Activated CD8-positive, alpha-beta memory T cell treated with anti-CD3 and anti-CD28 coated beads for 36 hours (primary cell): ENCODE results near the gene TFAP2A. TPM values are rescaled to one million over a fixed set of nuclear protein-coding genes. Genes with fewer than 3 reads are reported as not detected.

Experiments used
- CTCF ChIA-PET: fragments of 350-600 bp; sonication (Branson Sonifier 250); formaldehyde crosslinking; loops from one replicate; lab custom pipeline; 2021; ENCODE audit warnings: antibody characterized with exemption; lab: Charles Lee
- POLR2A ChIA-PET: fragments of 350-600 bp; sonication (Branson Sonifier 250); formaldehyde crosslinking; loops from one replicate; lab custom pipeline; 2021; ENCODE audit warnings: antibody characterized with exemption; lab: Charles Lee
- total RNA-seq, 2 experiments: library from RNA; stranded (reverse); gene quantifications; one replicate each; pipeline ENCODE4 v1.2.3, GENCODE V29; 2021

Gene TFAP2A
- total RNA-seq, 2 experiments from 2014 or later = not detected

DNA sequence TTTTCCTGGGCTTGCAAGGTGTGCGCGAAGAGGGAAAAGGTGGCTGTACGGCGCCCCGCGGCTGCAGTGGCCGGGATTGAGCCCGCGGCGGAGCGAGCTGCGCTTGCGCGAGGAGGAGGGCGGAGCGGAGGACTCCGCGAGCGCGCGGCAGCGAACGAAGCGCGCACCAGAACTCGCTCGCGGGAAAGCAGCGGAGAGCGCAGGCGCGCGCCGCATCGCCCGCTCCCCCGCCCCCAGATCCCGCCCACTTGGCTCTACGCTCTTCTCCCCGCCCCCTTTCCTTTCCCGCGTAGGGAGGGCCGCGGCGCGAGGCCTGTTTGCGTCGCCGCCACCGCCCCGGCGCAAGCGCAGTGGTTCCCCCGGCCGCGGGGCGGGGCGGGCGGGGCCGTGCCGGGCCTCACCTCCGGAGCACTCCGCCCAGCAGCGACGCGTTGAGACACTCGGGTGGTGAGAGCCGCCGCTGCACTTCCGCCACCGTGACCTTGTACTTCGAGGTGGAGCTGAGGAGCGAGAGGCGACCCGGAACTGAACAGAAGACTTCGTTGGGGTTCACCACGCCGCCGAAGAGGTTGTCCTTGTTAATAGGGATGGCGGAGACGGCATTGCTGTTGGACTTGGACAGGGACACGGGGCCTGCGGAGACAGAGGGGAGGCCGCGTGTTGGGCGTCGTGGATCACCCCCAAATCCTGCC is 10.6 kb downstream of the TFAP2A start:
- POLR2A ChIA-PET = no interaction called here
- CTCF ChIA-PET = interaction anchor here (1.4 kb wide), 1 partner anchor 8 kb away, joined by 3 read pairs; no protein-coding TSS in a partner anchor

DNA sequence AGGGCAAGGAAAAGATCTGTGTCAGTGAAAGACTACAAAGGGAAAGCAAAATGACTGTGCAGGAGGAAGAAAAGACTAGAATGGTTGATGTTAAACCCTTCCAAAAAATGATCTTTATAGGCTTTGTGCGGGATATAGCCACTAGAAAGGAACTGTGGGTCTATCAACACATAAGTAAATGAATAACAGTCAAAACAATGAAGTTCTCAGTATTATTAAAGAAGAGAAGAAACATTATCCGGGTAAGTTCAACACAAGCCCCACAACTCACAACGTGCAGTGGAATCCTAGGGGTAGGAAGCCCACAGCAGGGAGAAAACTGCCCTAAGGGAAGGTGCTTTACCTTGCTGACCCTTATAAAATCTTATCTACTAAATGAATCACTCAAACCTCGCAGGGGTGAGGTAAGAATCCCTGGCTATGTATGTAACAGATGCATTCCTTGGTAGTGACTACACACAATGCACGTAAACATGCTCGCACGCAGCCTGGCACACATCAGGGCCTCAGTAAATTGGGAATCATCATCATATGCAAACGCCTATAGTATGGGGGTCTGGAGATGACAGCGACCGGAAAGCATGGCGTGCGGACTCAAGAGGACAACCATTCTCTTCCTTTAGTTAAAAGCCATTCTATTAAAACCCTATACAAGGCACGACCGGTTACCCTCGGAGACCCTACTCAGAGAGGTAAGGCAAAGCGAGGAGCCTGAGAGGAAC is 11.3 kb downstream of the TFAP2A start:
- POLR2A ChIA-PET = no interaction called here
- CTCF ChIA-PET = interaction anchor here (1.4 kb wide), 1 partner anchor 9 kb away, joined by 3 read pairs; no protein-coding TSS in a partner anchor

DNA sequence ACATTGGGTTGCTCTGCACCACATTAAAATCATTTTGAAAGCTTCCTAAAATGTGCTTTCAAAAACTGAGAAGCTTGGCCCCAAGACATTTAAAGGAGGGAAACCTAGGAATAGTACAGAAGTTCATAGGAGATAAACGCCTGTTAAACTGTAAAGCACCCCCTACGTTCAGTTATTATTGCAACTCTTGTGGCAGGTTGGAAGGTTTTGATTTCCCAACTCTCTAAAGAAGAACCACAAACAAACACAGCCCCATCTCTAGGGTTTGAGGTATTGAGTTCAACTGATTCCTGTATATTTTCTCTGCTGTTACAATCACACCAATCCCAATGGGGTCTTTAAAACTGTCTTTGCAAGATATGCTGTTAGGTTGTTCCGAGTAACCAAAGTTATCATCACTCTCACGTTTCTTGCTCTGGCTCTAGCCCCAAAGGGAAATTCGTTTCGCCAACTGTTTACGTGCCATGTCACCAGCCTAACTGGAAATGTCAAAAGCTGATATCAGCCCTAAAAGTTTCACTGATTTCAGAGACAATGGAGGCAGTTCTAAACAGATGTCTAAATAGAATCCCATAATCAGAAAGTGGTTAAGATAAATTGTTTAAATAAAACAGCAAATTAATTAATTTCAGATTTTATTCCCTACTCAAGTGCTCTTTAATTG is 12.1 kb downstream of the TFAP2A start:
- ChIA-PET POLR2A (no interaction called here), CTCF (no interaction called here)

DNA sequence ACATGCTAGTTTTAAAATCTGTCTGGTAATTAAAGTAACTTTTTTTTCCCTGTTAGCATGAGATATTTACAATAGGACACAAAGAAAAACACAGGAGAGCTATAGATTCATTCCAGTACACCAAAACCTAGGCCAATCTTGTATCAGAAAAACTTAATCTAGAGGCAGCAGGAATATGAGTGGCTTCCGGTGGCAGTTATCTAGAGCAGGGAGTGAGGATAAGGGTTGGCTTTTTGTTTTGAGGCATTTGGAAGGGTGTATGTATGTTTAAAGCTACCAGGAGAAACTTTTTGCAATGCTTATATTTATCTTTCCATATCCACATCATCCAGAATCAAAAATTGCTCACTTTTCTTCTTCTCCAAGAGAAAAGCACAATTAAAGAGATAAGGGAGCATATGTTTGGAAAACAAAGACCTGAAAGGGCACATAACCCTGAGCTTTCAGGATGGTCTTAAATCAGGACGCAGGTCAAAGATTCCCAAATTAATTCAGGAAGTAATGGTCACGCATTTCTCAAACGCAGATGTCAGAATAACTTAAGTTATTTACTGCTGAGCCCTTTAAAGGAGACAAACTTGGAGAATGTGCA is 13.1 kb downstream of the TFAP2A start:
- POLR2A ChIA-PET = no interaction called here
- CTCF ChIA-PET = no interaction called here

DNA sequence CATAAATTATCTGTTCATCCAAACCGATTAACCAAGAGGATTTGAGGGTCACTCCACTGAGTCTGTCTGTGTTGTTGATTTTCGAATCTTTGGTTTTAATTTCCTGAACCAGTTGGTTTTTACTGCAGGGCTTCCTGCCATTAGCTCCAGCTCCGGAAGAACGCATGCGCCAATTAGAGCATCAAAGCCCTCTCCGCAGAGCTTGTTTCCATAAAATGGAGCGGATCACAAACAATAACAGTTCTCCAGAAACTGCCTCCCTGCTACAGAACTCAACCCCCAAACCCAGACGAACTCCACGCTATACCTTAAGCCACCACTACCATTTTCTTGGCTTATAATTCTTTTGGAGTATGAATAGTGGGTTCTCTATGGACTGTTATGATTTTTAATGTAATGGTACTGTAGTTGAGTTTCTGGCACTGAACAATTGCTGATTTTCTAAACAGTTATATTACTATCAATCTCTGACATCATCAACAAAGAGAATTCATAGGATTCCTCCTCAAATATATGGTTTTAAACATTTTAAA is 13.8 kb downstream of the TFAP2A start:
- ChIA-PET CTCF (no interaction called here), POLR2A (no interaction called here)

DNA sequence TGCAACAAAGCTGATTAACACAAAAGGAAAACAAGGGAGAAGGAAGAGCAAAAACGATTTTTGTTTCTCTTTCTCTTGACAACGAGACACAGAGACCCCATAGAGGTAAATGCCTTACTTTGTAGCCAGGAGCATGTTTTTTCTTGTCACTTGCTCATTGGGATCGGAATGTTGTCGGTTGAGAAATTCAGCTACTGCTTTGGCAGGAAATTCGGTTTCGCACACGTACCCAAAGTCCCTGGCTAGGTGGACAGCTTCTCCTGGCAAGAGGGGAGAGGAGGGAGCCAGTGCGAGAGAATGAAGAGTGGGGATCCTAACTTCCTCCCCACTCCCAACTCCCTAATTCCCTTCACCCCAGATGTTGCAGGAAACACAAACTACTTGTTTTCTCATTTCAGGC is 14.5 kb downstream of the TFAP2A start:
- POLR2A ChIA-PET = no interaction called here
- CTCF ChIA-PET = no interaction called here

DNA sequence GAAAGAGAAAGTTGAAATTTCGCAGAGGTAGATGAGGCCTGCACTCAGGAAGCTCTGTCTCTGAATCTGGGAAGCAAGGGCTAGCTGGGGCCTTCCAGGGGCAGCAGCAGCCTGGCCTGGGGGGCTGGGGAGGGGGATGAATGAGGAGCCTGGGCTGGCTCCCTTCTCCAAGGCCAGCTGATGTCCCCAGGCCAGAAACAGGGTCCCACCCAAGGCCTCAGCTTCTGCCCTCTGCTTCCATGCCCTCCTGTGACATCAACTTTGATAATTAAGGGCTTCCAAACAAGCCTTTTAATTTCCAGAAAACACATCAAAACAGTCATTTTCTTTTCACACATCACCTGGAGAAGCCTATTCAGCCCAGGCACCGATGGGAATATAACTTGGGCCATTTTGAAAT is 15.4 kb downstream of the TFAP2A start:
- POLR2A ChIA-PET = no interaction called here
- CTCF ChIA-PET = interaction anchor here (0.7 to 1.4 kb wide), 2 partner anchors 14 to 475 kb away, joined by 3 read pairs; no protein-coding TSS in a partner anchor

DNA sequence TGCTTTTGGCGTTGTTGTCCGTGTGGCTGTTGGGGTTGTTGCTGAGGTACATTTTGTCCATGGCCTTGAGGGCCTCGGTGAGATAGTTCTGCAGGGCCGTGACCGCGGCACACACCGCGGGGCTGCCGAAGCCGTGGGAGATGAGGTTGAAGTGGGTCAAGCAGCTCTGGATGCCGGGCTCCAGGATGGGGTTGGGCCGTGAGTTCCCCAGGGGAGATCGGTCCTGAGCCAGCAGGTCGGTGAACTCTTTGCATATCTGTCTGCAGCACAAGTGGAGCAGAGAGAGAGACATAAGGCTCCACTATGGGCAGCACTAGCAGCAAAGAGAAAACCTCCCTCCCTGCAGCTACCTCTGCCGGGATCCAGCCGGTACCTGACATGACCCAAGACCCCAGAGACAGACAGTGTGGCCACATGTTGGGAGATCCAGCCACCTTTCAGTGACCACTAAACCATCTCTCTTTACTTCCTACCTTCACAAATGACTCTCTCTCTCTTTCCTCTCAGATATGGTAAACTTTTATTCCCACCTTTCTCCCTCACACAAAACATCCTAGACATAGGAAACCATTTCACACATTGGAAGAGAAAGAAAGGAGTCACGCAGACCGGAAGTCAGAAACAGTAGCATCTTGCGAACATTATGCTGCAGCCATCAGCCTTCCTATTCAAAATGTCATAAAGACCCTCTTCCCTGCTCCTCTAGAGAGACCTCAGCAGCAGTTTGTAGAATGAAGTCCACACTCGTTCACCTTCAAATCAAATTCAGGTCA is 16.2 kb downstream of the TFAP2A start:
- CTCF ChIA-PET = interaction anchor here (1.4 kb wide), 1 partner anchor 13 kb away, joined by 3 read pairs; no protein-coding TSS in a partner anchor
- POLR2A ChIA-PET = no interaction called here

DNA sequence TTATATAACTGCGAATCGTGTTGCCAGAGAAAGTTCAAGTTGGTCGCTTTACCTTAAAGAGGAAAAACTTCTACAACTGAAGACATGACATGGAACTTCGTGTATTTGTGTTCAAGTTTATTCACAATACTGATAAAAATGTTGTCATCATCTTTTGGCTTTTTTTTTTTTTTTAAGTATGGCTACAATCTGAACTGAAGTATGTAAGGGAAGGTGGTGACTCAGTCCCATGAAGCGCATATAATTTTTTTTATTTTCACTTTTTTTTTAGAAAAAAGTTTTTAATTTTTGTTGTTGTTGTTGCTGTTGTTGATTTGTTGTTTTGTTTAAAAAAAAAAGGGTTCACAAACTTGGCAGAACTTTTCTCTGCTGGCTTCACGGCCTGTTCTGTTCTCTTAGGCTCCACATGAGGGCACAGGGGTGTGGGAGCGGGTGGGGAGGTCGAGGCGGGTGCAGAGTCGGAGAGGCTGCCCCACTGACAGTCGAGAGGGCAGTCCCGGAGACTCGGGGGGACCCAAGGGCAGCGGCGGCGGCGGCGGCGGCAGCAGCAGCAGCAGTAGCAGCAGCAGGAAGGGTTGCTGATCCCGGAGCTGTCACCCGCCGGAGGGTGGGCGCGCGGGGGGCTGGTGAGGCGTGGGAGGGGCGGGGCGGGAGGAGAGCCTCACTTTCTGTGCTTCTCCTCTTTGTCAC is 17.0 kb downstream of the TFAP2A start:
- POLR2A ChIA-PET = no interaction called here
- CTCF ChIA-PET = no interaction called here

DNA sequence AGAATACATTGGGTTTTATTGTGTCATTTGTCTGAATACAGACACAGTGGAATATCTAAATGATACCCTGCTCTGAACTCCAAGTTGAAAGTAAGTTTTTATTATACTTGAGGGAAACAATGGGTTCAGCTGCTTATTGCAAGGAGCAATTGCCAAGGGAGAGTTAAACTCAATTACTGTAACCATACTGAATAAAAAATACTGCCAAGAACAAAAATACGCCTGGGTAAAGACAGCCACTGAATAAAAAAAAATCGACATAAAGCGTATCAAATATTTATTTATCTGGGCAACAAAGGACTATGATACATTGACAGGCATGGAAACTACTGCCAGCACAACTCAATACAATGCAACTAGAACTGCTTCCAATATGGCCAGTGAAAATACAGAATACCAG is 18.1 kb downstream of the TFAP2A start:
- POLR2A ChIA-PET = no interaction called here
- CTCF ChIA-PET = no interaction called here

DNA sequence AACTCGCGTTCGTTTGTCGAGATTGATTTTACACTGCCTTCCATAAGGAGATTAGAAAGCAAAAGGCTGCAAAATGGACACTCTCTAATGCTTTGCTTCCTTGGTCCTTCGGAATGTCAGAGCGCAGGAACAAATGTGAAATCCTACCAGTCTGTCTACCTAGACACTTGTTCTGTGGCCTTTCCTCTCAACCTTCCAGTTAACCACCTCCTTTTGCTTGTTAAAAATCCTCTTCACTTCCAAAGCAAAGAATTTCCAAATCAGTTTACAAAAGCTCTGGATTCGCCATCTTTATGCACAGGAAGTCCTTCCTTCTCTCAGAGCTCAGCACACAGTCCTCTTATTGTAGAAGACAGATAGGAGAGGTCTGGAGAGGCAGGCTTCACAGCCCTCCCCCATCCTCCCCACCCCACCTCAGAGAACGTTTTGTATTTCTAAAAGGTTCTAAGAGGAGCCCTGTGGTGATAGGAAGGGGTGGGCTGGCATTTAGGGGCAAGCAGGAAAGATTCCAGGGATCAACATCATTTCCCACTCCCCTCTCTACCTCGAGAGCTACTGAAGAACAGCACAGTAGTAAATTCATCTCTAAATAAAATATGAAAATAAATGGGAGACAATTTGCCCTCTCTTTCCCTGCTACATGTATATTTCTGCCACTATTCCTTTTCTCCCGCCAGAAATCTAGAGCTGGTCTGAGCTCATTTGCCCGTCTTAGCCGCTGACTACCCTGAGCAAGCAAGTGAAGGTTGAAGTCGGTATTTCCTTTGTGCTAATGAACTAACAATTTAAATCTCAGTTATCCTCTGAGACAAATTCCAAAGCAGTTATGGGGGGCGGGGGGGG is 18.9 kb downstream of the TFAP2A start:
- CTCF ChIA-PET = no interaction called here
- POLR2A ChIA-PET = no interaction called here

DNA sequence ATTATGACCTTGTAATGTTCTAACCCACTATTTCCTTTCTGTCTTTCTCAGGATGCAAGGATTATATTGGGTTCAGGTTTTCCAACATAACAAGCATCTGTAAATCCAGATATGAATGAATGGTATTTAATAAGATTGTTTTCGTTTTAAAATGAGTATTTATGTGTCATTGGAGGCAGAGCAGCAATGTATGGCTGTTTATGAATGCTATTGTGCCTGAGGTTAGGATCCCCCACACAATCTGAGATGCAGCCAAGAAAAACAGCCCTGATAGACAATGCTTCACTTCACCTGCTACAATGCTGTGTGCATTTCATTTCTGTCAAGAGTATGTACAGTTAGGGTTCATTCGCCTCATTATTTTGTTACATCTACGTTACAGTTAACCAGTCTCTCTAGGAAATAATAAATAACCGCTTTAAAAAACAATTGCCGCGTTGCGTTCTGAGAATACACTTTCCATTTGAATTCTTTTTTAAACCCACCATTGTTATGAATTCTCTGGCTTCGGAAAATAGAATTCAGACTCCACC is 19.6 kb downstream of the TFAP2A start:
- CTCF ChIA-PET = no interaction called here
- POLR2A ChIA-PET = no interaction called here

DNA sequence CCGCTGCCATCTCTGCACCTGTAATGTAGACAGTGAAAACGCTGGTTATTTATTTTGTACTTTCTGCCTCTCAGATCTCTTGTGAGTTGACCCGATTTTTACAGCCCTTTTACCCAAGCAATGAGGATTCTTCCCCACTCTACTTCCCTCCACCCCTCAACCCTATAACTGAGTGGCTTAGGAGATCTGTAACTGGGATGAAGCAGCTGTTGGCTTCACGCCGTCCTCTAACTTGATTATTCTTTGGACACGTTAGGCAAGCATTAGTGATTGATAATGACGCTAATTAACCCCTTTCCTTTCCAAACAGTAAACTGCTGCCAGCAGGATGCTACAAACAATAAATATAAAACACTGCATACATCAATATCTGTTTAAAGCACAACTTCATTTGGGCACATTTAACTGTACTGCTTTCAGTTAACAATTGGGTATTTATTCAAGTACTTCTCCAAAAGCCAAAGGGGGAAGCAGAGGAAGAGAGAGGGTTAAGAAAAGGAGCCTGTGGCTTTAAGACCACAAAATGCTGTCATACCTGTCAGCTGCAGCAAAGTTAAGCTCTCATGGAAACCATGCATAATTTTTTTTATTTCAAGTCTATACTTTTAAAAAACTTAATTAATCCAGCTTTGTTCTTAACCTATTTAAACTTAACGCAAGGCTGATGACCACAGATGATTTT is 21.2 kb downstream of the TFAP2A start:
- POLR2A ChIA-PET = no interaction called here
- CTCF ChIA-PET = no interaction called here

DNA sequence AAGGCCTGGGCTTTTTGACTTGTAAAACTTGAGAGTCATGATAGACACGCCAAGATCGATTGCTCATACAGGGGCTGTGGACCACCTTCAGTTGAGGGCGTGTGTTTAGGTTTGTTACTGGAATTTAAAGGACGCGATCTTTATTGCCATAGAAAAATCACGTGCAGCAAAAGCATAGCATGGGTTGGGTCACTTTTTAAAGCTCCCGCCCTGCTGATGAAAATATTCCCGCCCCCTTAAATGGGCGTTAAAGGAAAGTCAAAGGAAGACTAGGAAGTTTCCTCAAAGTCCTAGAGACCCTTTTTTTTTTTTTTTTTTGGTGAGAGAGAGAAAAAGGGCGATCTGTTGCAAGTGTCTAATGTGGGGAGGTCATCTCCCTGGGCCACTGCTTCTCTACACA is 23.1 kb downstream of the TFAP2A start:
- ChIA-PET CTCF (interaction anchor here (0.7 kb wide), 1 partner anchor 838 kb away, joined by 4 read pairs; no protein-coding TSS in a partner anchor), POLR2A (no interaction called here)

DNA sequence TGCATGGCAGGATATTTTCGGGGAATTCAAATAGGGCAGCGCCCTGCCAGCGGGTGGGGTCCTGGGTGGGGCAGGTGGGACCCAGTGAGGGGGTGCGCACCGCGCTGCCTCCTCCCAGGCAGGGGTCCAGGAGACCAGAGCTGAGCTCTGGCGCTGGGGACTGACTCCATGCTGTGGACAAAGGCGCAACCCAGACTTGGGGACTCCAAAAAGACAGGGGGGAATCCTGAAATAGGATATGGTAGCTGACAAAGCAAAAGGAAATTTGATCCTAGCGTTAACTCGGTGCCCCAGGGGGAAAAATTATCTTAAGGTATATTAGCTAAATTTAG is 23.6 kb downstream of the TFAP2A start:
- POLR2A ChIA-PET = no interaction called here
- CTCF ChIA-PET = interaction anchor here (0.7 kb wide), 1 partner anchor 837 kb away, joined by 4 read pairs; no protein-coding TSS in a partner anchor

DNA sequence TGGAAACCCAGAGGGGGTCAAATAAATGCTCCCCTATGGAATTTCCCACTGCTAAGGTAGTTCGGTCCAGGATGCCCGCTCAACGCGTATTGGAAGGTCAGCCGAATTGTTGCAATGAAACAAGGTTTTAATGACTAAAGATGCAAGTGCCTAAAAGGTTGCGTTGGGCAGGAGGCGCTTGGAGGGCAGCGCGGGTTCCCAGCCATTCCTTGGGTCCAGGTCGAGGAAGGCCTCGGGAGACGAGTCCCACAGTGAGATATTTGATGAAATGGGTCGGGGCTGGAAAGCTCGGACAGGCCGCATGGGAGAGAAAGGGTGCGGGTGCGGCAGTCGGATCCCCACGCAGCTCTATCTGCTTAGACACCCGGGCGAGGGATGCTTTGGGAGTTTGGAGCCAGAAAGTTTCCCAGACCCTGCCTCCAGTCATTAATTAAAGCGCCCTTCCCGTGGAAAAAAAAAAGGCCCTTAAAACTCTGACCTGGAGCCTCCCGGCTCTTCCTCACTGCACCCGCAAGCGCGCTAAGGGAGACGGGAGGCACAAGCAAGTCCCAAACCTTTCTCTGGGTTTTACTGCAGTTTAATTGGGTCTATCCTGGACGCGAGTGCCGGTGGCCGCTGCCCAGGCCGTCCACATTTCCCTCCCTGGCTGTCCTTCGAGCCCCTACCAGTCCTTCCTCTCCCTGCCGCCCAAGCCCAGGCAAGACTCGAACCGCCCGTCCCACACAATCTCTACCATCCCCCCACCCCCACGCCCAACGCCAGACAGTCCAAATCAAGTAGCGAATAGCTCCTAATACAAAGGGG is 24.2 kb downstream of the TFAP2A start:
- POLR2A ChIA-PET = no interaction called here

More for the DNA sequence above, 24.2 kb downstream of the TFAP2A start:
- CTCF ChIA-PET = no interaction called here
